HCT116 (cell line): ENCODE measurements around the gene HOOK1. TPM values are rescaled to one million over a fixed set of nuclear protein-coding genes. Genes with fewer than 3 reads are reported as not detected.

Experiments used
- ATAC-seq: fragments of 200-7000 bp; cut with Tn5 transposase; 2 replicates; pipeline ENCODE4 v1.9.1; 2020; ENCODE audit warnings: mild to moderate bottlenecking, moderate library complexity
- BruUV-seq: library from RNA; stranded (reverse); fragments of 400-500 nt; replicated peaks from 2 replicates; lab custom pipeline; 2021; lab: Mats Ljungman, UMichigan
- CTCF ChIA-PET: fragments of 300-600 bp; sonication (Branson Sonifier 250); formaldehyde crosslinking; loops from one replicate; lab custom pipeline; 2021; ENCODE audit warnings: antibody characterized with exemption; lab: Charles Lee
- POLR2A ChIA-PET: fragments of 300-600, 350-600 bp; sonication (Branson Sonifier 250); formaldehyde crosslinking; loops from one replicate; lab custom pipeline; 2021; ENCODE audit warnings: antibody characterized with exemption; lab: Charles Lee
- RAD21 ChIA-PET, 2 experiments: fragments of 300-600 bp; sonication (Branson Sonifier 250); formaldehyde crosslinking; loops; one replicate each; lab custom pipeline; 2023; ENCODE audit warnings: low total read pairs in 2 of 2; ENCODE audit not compliant: uncharacterized antibody in 2 of 2, unreplicated experiment in 2 of 2, low non-redundant PET in 1 of 2; lab: Charles Lee
- DNase-seq: peaks from one replicate; pipeline ENCODE4 v3.0.0-alpha.2; 2010; ENCODE audit warnings: low read depth, low spot score
- H2AFZ ChIP-seq: fragments of 200-600 bp; shearing (Covaris generic), sonication (generic); 2 replicates; pipeline ENCODE4 v1.6.1; 2017; ENCODE audit warnings: low read depth, mixed run types, mixed read lengths, antibody characterized with exemption, low read length; ENCODE audit not compliant: poor library complexity, severe bottlenecking
- H3K27ac ChIP-seq: 2 replicates; pipeline ENCODE4 v1.5.1; 2012; ENCODE audit warnings: low read depth, low read length
- H3K27me3 ChIP-seq: fragments of 200-600 bp; sonication (generic); 2 replicates; pipeline ENCODE4 v1.6.1; 2016; ENCODE audit warnings: mixed run types, low read length, mixed read lengths; ENCODE audit not compliant: insufficient read depth
- H3K36me3 ChIP-seq, 2 experiments: fragments of 200-500 bp in 1 of 2; fragments of 200-600 bp in 1 of 2; sonication (Bioruptor generic) in 1 of 2; sonication (generic) in 1 of 2; 2 replicates each; pipeline versions ENCODE4 v1.5.1 to v1.6.1; 2014 to 2016; ENCODE audit warnings: low read length in 2 of 2, inconsistent platforms in 1 of 2, mixed read lengths in 1 of 2, mixed run types in 1 of 2; ENCODE audit not compliant: insufficient read depth in 2 of 2, control insufficient read depth in 1 of 2
- H3K4me1 ChIP-seq, 2 experiments: fragments of 200-600 bp in 1 of 2; sonication (generic) in 1 of 2; 2 replicates each; pipeline versions ENCODE4 v1.5.1 to v1.6.1; 2012 to 2017; ENCODE audit warnings: low read length in 2 of 2, inconsistent platforms in 1 of 2, mild to moderate bottlenecking in 1 of 2, mixed read lengths in 1 of 2, mixed run types in 1 of 2, moderate library complexity in 1 of 2; ENCODE audit not compliant: insufficient read depth in 2 of 2, control insufficient read depth in 1 of 2
- H3K4me2 ChIP-seq: fragments of 200-600 bp; sonication (generic); 2 replicates; pipeline ENCODE4 v1.6.1; 2017; ENCODE audit warnings: mixed run types, low read length, mixed read lengths
- H3K4me3 ChIP-seq, 2 experiments: fragments of 200-600 bp in 1 of 2; sonication (generic) in 1 of 2; replicated peaks in 1 of 2; 2 replicates each; pipeline ENCODE4 v1.5.1; 2011 to 2016; ENCODE audit warnings: low read length in 2 of 2, control low read depth in 1 of 2, low read depth in 1 of 2, mild to moderate bottlenecking in 1 of 2, mixed read lengths in 1 of 2, mixed run types in 1 of 2
- H3K79me2 ChIP-seq: fragments of 200-600 bp; sonication (generic); 2 replicates; pipeline ENCODE4 v1.6.1; 2017; ENCODE audit warnings: mild to moderate bottlenecking, mixed run types, low read length, moderate library complexity, mixed read lengths; ENCODE audit not compliant: insufficient read depth
- H3K9ac ChIP-seq: fragments of 200-600 bp; sonication (generic); 2 replicates; pipeline ENCODE4 v1.6.1; 2016; ENCODE audit warnings: low read length, mixed read lengths
- H3K9me2 ChIP-seq: fragments of 200-600 bp; sonication (generic), shearing (Covaris generic); 2 replicates; pipeline ENCODE4 v1.6.1; 2017; ENCODE audit warnings: mixed run types, mild to moderate bottlenecking, moderate library complexity; ENCODE audit not compliant: insufficient read depth
- H3K9me3 ChIP-seq, 2 experiments: fragments of 200-500 bp in 1 of 2; fragments of 200-600 bp in 1 of 2; sonication (Bioruptor generic) in 1 of 2; sonication (generic) in 1 of 2; 2 replicates each; pipeline ENCODE4 v1.6.1; 2014 to 2017; ENCODE audit warnings: low read length in 2 of 2, mixed read lengths in 2 of 2, inconsistent platforms in 1 of 2, low read depth in 1 of 2, mild to moderate bottlenecking in 1 of 2, mixed run types in 1 of 2, moderate library complexity in 1 of 2; ENCODE audit not compliant: control insufficient read depth in 1 of 2, insufficient read depth in 1 of 2
- H4K20me1 ChIP-seq: fragments of 200-600 bp; sonication (generic), shearing (Covaris generic); 2 replicates; pipeline ENCODE4 v1.6.1; 2017; ENCODE audit warnings: mixed run types, mild to moderate bottlenecking, moderate library complexity; ENCODE audit not compliant: insufficient read depth
- ATF3 ChIP-seq: IDR thresholded peaks from 2 replicates; pipeline ENCODE4 v1.6.1; 2012
- CEBPB ChIP-seq: IDR thresholded peaks from 2 replicates; pipeline ENCODE4 v1.6.1; 2012; ENCODE audit warnings: low read depth
- CTCF ChIP-seq, 3 experiments: fragments of 200-600 bp in 1 of 3; sonication (generic) in 1 of 3; IDR thresholded peaks in 2 of 3; conservative IDR thresholded peaks in 1 of 3; 2 replicates each; pipeline ENCODE4 v1.5.1; 2012 to 2017; ENCODE audit warnings: low read depth in 2 of 3, low read length in 2 of 3, antibody characterized with exemption in 1 of 3, borderline replicate concordance in 1 of 3, control low read depth in 1 of 3, mild to moderate bottlenecking in 1 of 3, mixed read lengths in 1 of 3, mixed run types in 1 of 3, moderate library complexity in 1 of 3; ENCODE audit not compliant: insufficient read depth in 1 of 3
- EZH2phosphoT487 ChIP-seq: fragments of 200-600 bp; IDR thresholded peaks from 2 replicates; pipeline ENCODE4 v1.6.1; 2018; ENCODE audit warnings: antibody characterized with exemption, borderline replicate concordance
- FOSL1 ChIP-seq: IDR thresholded peaks from 2 replicates; pipeline ENCODE4 v1.6.1; 2012; ENCODE audit warnings: low read depth
- MAX ChIP-seq: IDR thresholded peaks from 2 replicates; pipeline ENCODE4 v1.6.1; 2012
- POLR2A ChIP-seq: IDR thresholded peaks from 2 replicates; pipeline ENCODE4 v1.7.0; 2011; ENCODE audit warnings: borderline replicate concordance; ENCODE audit not compliant: insufficient read depth, insufficient read length; ENCODE audit errors: extremely low read depth
- POLR2AphosphoS5 ChIP-seq: IDR thresholded peaks from 2 replicates; pipeline ENCODE4 v1.6.1; 2011; ENCODE audit warnings: mild to moderate bottlenecking, low read depth, low read length, moderate library complexity
- REST ChIP-seq: IDR thresholded peaks from 2 replicates; pipeline ENCODE4 v1.6.1; 2012; ENCODE audit warnings: low read depth
- SIN3A ChIP-seq: IDR thresholded peaks from 2 replicates; pipeline ENCODE4 v1.6.1; 2012; ENCODE audit warnings: low read depth
- YY1 ChIP-seq: IDR thresholded peaks from 2 replicates; pipeline ENCODE4 v1.6.1; 2011; ENCODE audit warnings: low read length, low read depth, moderate library complexity, mild to moderate bottlenecking; ENCODE audit not compliant: insufficient replicate concordance; ENCODE audit errors: extremely low read depth
- ZBTB33 ChIP-seq: IDR thresholded peaks from 2 replicates; pipeline ENCODE4 v1.6.1; 2011; ENCODE audit warnings: mild to moderate bottlenecking, low read length, moderate library complexity; ENCODE audit not compliant: insufficient replicate concordance; ENCODE audit errors: extremely low read depth
- ZFX ChIP-seq: fragments of 450-650 bp; IDR thresholded peaks from 2 replicates; pipeline ENCODE4 v1.6.1; 2017
- intact Hi-C: fragments of 100-400 bp; cut with micrococcal nuclease; formaldehyde crosslinking; loops from 2 replicates; pipeline ENCODE4 v1.10.0; 2022
- total RNA-seq: library from RNA; stranded (reverse); gene quantifications from one replicate; pipeline ENCODE4 v1.2.1, GENCODE V29; 2021; ENCODE audit not compliant: unreplicated experiment

The HOOK1 gene
- total RNA-seq, 1 experiment from 2014 or later: 30.9 TPM

- Histone ChIP-seq H3K27ac (no peak overlapping the region), H3K9me3 (no peaks in the 10 kb centered on the region), H3K4me1 (no peaks in the 10 kb centered on the region), H3K4me3 (no peak overlapping the region)
- intact Hi-C loops: no loop called here
- RAD21 ChIA-PET: no interaction called here
- POLR2A ChIA-PET: no interaction called here
- ATAC-seq: no peak
- no TSS peak for BruUV-seq
- no peak for TF ChIP-seq CTCF (IDR thresholded peaks at IDR 0.05 in 2 of 3, conservative IDR thresholded peaks at IDR 0.05 in 1 of 3; ENCODE audit: borderline replicate concordance in 1 of 3, insufficient read depth in 1 of 3, low read depth in 2 of 3, low read length in 2 of 3)
- TF ChIP-seq SIN3A: no peak
- no peak for TF ChIP-seq ZFX
- no peak for TF ChIP-seq YY1
- TF ChIP-seq ZBTB33: no peak
- no peak for TF ChIP-seq MAX
- TF ChIP-seq POLR2AphosphoS5: no peak
- no peak for TF ChIP-seq REST
- TF ChIP-seq EZH2phosphoT487: no peak
- TF ChIP-seq ATF3: no peak
- TF ChIP-seq CEBPB: no peak
- TF ChIP-seq FOSL1: no peak
- no peak for TF ChIP-seq POLR2A
- TF ChIP-seq, all 23 proteins: peak for 0
- no peaks in the 10 kb centered on the region for H3K27me3 ChIP-seq
- H4K20me1 ChIP-seq: no peaks in the 10 kb centered on the region
- no peaks in the 10 kb centered on the region for H3K79me2 ChIP-seq
- H3K36me3 ChIP-seq: no peaks in the 10 kb centered on the region
- CTCF ChIA-PET: no interaction called here
- no peaks in the 10 kb centered on the region for H3K9me2 ChIP-seq
- no peak overlapping the region for H3K9ac ChIP-seq
- no peak overlapping the region for H2AFZ ChIP-seq
- no peak overlapping the region for H3K4me2 ChIP-seq
- no peak for DNase-seq
Observed at GRCh38 chr1:59915516-59915915, 100.8 kb downstream of the HOOK1 start.
